ENCODE data around the gene MS4A6A.

Gene MS4A6A

GRCh38 chr11:60124802-60125432 is 58.0 kb downstream of the MS4A6A start:
- no peaks in the 10 kb centered on the region for H3K27me3 ChIP-seq (ENCODE audit: control insufficient read depth, insufficient read depth, low read length)
- no peak overlapping the region for H3K9ac ChIP-seq (ENCODE audit: low read length)
- peaks cover 30% of the 10 kb centered on the region for H3K4me1 ChIP-seq (ENCODE audit: control insufficient read depth, insufficient read depth, low read length)
- H3K9me3 ChIP-seq (ENCODE audit: control insufficient read depth, low read length): no peaks in the 10 kb centered on the region
- no peaks in the 10 kb centered on the region for H3K36me3 ChIP-seq (ENCODE audit: control insufficient read depth, insufficient read depth, low read length)
- no peak overlapping the region for H3K4me3 ChIP-seq (ENCODE audit: low read length)

All from mucosa of stomach (tissue), 1 donor.